ENCODE data around the gene RARG. TPM values are rescaled to one million over a fixed set of nuclear protein-coding genes. Genes with fewer than 3 reads are reported as not detected.
"Not testable (repeated sequence)": the region's sequence is repeated elsewhere in the genome, so short reads cannot be mapped to it uniquely, and the experiment has no call there.

Gene RARG
- total RNA-seq, 1 donor from 2014 or later = 7.9 TPM

DNA sequence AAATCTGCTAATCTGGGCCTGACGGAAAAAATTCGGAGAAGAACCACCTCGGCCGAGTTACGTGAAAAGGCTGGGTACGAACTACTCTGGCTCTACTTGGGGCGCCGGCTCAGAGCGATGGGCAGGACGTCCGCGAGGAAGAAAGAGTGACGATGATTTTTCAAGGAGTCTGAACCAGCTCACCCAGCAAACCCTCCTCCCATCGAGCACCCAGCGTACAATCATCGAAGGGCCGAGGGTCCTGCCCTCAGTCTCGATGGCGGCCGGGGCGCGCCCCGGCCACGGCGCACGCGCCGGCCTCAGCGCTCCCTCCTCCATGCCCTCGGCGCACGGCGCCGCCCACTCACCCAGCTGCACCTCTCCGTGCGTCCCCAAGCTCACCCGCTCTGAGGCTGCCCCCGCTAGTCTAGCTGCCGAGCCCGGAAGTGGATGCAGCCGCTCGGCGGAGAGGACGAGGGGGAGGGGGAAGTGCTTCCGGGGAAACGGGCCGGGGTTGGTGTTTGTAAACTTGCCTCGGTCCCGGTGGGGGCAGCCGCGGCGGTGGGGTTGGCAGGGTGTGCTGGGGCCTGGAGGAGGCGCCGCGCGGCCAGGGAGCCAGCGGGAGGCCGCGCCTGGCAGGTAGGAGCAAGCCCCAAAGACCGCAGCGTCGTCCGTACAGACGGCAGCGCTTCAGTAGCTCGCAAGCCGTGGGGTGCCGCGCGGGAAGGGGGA, 51.6 kb downstream of the RARG start, which contains the start of the genes CSAD and ZNF740:
Gene CSAD (minus strand): TSS at position 706 of the 711 bp plus-strand sequence. CDS start 7,455 bp downstream, outside the sequence.
Gene ZNF740 (plus strand): TSS at position 503 of the 711 bp plus-strand sequence. CDS start 1,262 bp downstream, outside the sequence.
- Mint-ChIP-seq H3K27me3 (ENCODE audit: unreplicated experiment) (peaks cover 13% of the 10 kb centered on the region), H3K4me3 (ENCODE audit: unreplicated experiment) (peak within 1 kb of the TSS; percentile 97), H3K9me3 (ENCODE audit: unreplicated experiment) (no peaks in the 10 kb centered on the region), H3K4me1 (ENCODE audit: unreplicated experiment) (peaks cover 41% of the 10 kb centered on the region), H3K36me3 (ENCODE audit: low read depth, unreplicated experiment) (peaks cover 35% of the 10 kb centered on the region), H3K27ac (ENCODE audit: unreplicated experiment) (peak within 1 kb of the TSS; percentile 93)
- DNase-seq (ENCODE audit: low spot score) = peak; percentile 90
- no peak for TF ChIP-seq CTCF (IDR thresholded peaks at IDR 0.05; ENCODE audit: unreplicated experiment)

DNA sequence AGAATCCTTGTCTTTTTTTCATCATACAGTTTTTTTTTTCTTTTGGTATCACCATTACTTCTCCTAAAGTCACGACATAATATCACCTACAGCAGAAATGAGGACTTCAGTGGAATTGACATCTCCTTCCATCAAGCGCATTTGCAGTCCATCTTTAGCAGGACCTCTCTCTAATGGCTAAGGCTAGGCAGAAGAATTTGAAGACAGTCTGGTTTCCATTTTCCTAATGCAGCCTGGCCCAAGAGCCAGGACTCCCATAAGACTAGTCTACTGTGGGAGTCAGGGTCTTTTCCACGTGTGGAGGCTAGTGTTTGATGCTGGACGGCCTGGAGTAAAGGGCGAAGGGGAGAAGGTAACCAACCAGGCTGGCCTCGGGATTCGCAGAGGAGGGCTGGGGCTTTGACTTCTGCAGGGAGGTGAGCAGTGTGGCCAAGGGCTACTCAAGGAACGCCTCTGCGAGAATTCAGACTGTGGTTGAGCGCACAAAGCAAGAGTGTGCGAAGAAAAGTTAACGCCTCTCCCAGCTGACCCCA, 52.3 kb downstream of the RARG start:
- Mint-ChIP-seq H3K4me1 (ENCODE audit: unreplicated experiment) (peaks cover 45% of the 10 kb centered on the region), H3K27ac (ENCODE audit: unreplicated experiment) (peak overlapping the region; percentile 93), H3K36me3 (ENCODE audit: low read depth, unreplicated experiment) (peaks cover 28% of the 10 kb centered on the region), H3K4me3 (ENCODE audit: unreplicated experiment) (peak overlapping the region; percentile 97), H3K9me3 (ENCODE audit: unreplicated experiment) (no peaks in the 10 kb centered on the region), H3K27me3 (ENCODE audit: unreplicated experiment) (peaks cover 11% of the 10 kb centered on the region)
- no peak for TF ChIP-seq CTCF (IDR thresholded peaks at IDR 0.05; ENCODE audit: unreplicated experiment)
- peak; percentile 26 for DNase-seq (ENCODE audit: low spot score)

DNA sequence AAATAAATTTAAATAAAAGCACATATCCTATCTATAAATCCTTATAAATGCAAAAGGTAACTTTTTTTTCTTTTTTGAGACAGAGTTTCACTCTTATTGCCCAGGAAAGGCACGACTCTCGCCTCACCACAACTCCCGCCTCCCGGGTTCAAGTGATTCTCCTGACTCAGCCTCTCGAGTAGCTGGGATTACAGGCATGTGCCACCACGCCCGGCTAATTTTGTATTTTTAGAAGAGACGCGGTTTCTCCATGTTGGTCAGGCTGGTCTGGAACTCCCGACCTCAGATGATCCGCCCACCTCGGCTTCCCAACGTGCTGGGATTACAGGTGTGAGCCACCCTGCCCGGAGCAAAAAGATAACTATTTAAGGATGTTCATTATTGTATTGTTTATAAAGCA, 53.2 kb downstream of the RARG start:
- peak overlapping the region; percentile 97 for H3K4me3 Mint-ChIP-seq (ENCODE audit: unreplicated experiment)
- DNase-seq (ENCODE audit: low spot score); H3K9me3 Mint-ChIP-seq (ENCODE audit: unreplicated experiment); H3K27ac Mint-ChIP-seq (ENCODE audit: unreplicated experiment): not testable (repeated sequence)
- peaks cover 21% of the 10 kb centered on the region for H3K36me3 Mint-ChIP-seq (ENCODE audit: low read depth, unreplicated experiment)
- peaks cover 13% of the 10 kb centered on the region for H3K27me3 Mint-ChIP-seq (ENCODE audit: unreplicated experiment)
- H3K4me1 Mint-ChIP-seq (ENCODE audit: unreplicated experiment) = peaks cover 42% of the 10 kb centered on the region

DNA sequence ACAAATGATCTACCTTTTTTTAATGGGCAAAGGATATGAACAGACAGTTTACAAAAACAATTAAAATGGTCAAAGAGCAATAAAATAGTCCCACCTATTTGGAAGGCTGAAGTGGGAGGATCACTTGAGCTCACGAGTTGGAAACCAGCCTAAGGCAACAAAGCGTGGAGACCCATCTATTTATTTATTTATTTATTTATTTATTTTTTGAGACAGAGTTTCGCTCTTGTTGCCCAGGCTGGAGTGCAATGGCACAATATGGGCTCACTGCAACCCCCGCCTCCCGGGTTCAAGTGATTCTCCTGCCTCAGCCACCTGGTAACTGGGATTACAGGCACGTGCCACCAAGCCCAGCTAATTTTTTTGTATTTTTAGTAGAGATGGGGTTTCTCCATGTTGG, 54.6 kb downstream of the RARG start:
- not testable (repeated sequence) for DNase-seq (ENCODE audit: low spot score); H3K4me3 Mint-ChIP-seq (ENCODE audit: unreplicated experiment); H3K9me3 Mint-ChIP-seq (ENCODE audit: unreplicated experiment); H3K27ac Mint-ChIP-seq (ENCODE audit: unreplicated experiment)
- Mint-ChIP-seq H3K27me3 (ENCODE audit: unreplicated experiment) (peaks cover 14% of the 10 kb centered on the region), H3K36me3 (ENCODE audit: low read depth, unreplicated experiment) (peaks cover 13% of the 10 kb centered on the region), H3K4me1 (ENCODE audit: unreplicated experiment) (peaks cover 32% of the 10 kb centered on the region)

DNA sequence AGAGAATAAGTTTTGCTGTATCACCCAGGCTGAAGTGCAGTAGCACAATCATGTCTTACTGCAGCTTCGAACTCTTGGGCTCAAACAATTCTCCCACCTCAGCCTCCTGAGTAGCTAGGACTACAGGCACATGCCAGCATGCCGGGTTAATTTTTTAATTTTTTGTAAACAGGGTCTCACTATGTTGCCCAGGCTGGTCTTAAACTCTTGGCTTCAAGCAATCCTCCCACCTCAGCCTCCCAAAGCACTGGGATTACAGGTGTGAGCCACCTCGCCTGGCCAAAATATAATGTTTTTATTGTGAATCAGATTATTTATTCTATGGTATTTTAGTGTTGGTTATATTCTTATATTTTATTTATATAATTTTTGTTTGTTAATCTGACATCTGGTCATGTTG, 55.3 kb downstream of the RARG start:
- no peak overlapping the region for H3K4me3 Mint-ChIP-seq (ENCODE audit: unreplicated experiment)
- no peak overlapping the region for H3K27ac Mint-ChIP-seq (ENCODE audit: unreplicated experiment)
- H3K4me1 Mint-ChIP-seq (ENCODE audit: unreplicated experiment) = peaks cover 25% of the 10 kb centered on the region
- no peak for TF ChIP-seq CTCF (IDR thresholded peaks at IDR 0.05; ENCODE audit: unreplicated experiment)
- H3K9me3 Mint-ChIP-seq (ENCODE audit: unreplicated experiment) = no peaks in the 10 kb centered on the region
- peaks cover 11% of the 10 kb centered on the region for H3K36me3 Mint-ChIP-seq (ENCODE audit: low read depth, unreplicated experiment)
- peaks cover 14% of the 10 kb centered on the region for H3K27me3 Mint-ChIP-seq (ENCODE audit: unreplicated experiment)
- no peak for DNase-seq (ENCODE audit: low spot score)

Measured in endothelial cell (in vitro differentiated cells).